Fibroblast of the aortic adventitia (primary cell): ENCODE data around the gene ATG16L1. TPM values are rescaled to one million over a fixed set of nuclear protein-coding genes. Genes with fewer than 3 reads are reported as not detected.

Source experiments
- DNase-seq: peaks from one replicate; pipeline ENCODE4 v3.0.0-alpha.2; 2010; ENCODE audit warnings: low read depth
- H3K4me3 ChIP-seq: 2 replicates; pipeline ENCODE4 v1.5.1; 2011; ENCODE audit warnings: low read depth, mild to moderate bottlenecking, control low read depth, low read length, moderate library complexity
- CTCF ChIP-seq: IDR thresholded peaks from 2 replicates; pipeline ENCODE4 v1.5.1; 2011; ENCODE audit warnings: mild to moderate bottlenecking, low read length, control low read depth, inconsistent platforms; ENCODE audit not compliant: insufficient read depth
- total RNA-seq: library from RNA; depleted of rRNA; stranded (reverse); fragments of >200 nt; gene quantifications from 2 replicates; pipeline ENCODE4 v1.2.3, GENCODE V29; 2012; ENCODE audit warnings: low replicate concordance

Gene ATG16L1
- total RNA-seq, 1 donor: 28.6 TPM

DNA sequence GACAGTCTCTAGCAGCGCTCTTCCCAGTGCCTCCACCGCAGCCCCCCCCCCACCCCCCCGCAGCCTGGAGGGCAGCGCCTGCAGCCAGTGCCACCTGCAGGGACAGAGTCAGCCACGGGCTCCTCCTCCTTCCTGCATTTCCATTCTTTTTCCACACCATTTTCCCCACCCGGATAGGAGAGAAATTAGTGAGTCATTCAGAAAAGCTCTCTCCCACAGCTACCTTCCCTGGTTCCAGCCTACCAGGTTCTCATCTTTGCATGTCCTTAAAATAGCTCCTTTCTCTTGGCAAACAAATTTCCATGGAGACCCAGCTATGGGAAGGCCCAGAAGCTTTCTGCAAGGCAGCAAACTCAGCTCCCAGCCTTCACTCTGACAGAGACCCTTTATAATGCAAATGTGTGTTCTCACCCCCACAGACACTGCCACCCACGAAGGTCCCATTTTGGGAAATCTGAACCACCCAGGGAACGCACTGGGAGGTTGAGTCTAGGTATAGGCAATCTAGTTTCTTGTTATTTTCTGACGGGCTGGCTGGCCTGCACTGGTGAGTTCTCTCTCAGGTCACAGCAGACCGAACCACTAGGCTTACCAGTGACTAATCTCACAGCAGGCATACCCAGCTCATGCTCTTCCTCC, 41.8 kb upstream of the ATG16L1 start:
- H3K4me3 ChIP-seq: no peak overlapping the region
- peak; percentile 67 for DNase-seq
- TF ChIP-seq CTCF: no peak

GRCh38 chr2:233210281-233210680, 41.2 kb upstream of the ATG16L1 start:
- no peak for TF ChIP-seq CTCF
- DNase-seq: no peak
- no peak overlapping the region for H3K4me3 ChIP-seq

- H3K4me3 ChIP-seq: peak overlapping the region; percentile 17
- TF ChIP-seq CTCF: no peak
- DNase-seq: peak; percentile 96
Observed at GRCh38 chr2:233210843-233211547, 40.5 kb upstream of the ATG16L1 start.

DNA sequence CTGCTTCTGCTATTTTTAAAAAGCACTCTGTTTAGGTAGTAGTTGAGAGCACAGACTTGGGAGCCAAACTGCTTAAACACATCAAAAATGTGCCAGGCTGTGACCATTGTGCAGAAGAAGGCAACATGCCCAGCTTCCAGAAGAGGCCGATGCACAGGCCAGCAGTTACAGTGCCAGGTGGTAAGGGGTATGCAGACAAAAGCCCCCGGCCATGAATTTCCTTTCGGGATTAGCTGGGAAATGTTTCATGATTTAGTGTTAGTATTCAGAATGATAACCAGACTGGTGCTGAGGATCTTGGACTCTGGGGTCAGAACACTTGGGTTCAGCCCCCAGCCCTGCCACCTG, 40.0 kb upstream of the ATG16L1 start:
- no peak for TF ChIP-seq CTCF
- H3K4me3 ChIP-seq: no peak overlapping the region
- DNase-seq: no peak

DNA sequence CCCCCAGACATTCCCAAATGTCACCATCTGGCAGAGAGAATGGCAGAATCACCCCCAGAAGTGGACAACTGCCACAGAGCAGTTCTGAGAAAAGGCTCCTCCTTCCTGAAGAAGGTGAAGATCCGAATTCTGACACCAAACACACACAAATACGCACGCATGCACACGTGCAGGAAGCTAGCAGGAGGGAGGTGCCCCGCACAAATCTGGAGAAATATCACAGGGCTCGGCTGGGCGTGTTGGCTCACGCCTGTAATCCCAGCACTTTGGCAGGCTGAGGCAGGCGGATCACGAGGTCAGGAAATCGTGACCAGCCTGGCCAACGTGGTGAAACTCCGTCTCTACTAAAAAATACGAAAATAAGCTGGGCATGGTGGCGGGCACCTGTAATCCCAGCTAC, 38.5 kb upstream of the ATG16L1 start:
- no peak for TF ChIP-seq CTCF
- no peak for DNase-seq
- H3K4me3 ChIP-seq: no peak overlapping the region

DNA sequence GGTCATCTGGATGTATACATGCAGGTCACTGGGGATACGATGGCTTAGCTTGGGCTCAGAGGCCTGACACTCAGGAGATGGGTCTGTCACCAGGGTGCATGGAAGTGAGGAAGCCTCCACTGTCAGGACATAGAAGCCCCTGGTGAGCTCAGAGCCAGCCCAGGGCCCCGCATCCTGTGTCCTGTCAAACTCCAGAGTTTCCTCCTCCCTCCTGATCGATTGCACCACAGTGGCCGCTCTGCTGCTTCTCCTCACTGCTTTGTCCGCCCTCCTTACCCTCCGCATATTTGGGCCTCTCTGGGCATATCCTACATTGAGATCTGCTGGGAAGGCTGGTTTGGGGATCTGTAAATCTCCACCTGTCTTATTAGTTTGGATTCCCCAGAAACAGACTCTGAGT, 37.5 kb upstream of the ATG16L1 start:
- no peak for TF ChIP-seq CTCF
- no peak overlapping the region for H3K4me3 ChIP-seq
- DNase-seq: no peak
